ENCODE data around the gene PRRG2. TPM values are rescaled to one million over a fixed set of nuclear protein-coding genes. Genes with fewer than 3 reads are reported as not detected.
A peak's percentile ranks its signal among the peaks of the same experiment; 100 is the strongest.

The PRRG2 gene
- 10 to 100 TPM in 1 of 2 donors, 1 to 10 TPM in 1; 5.1 to 11.7 TPM for total RNA-seq
- 10 to 100 TPM in 1 of 2 donors, 1 to 10 TPM in 1; 9.0 to 10.5 TPM for polyA plus RNA-seq
- long read RNA-seq, donor 1, partial matches to known transcripts, result 0 of 1 reads
- long read RNA-seq, donor 1, other reads (novel, unspliced or antisense), result 0 of 1 reads
- long read RNA-seq, donor 2, partial matches to known transcripts, result 0 of 1 reads
- long read RNA-seq, donor 2, other reads (novel, unspliced or antisense), result 0 of 1 reads
- long read RNA-seq, donor 3, partial matches to known transcripts, result 0 of 2 reads
- long read RNA-seq, donor 3, other reads (novel, unspliced or antisense), result 0 of 2 reads
- long read RNA-seq, donor 4, result 0 reads
- long read RNA-seq, donor 5, result 0 reads

DNA sequence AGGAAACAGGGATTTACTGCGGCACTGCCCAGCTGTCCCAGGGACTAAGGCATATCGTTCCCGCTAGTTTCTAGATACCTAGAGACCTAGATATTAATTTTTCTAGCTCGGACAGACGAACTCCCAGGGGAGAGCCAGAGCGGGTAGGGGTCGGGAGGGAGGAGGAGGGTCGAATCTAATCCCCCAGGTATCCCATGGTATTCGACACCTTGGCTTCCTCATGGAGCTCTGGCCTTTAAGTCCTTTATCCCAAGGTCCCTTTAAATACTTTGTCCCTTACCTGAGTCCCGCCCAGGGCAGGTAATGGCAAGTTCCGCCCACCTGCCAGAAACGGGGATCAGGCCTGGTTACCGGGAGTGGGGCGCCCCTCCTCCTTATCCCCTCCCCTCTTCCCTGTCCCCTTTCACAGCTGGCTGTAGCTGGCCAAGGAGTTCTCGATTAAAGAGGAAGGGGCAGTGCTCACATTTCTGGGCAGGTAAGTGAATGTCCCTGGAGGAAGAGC, at the start of gene PRRG2:
Gene PRRG2, plus strand, starts transcription at position 310 of the 502 bp plus-strand sequence. CDS start 1,904 bp downstream, outside the sequence.
- ATAC-seq (ENCODE audit: insufficient read depth, low FRiP score), result peak; percentile 36
- peak within 1 kb of the TSS; percentile 37 to 55 for H3K27ac ChIP-seq (ENCODE audit: low read depth in 1 of 2, low read length in 1 of 2)

GRCh38 chr19:49533551-49534488, 47.3 kb upstream of the PRRG2 start:
- H3K27ac ChIP-seq (ENCODE audit: low read depth in 1 of 2, low read length in 1 of 2), result no peak overlapping the region

More for the DNA sequence above, at the start of gene PRRG2:
- Histone ChIP-seq H3K4me3 (peak within 1 kb of the TSS; percentile 67), H3K9ac (ENCODE audit: insufficient read depth in 1 of 2, low read length in 2 of 2) (peak within 1 kb of the TSS; percentile 81 to 93), H3K27me3 (ENCODE audit: control insufficient read depth in 3 of 3, insufficient read depth in 3 of 3, low read length in 2 of 3) (no peaks in the 10 kb centered on the region), H3K36me3 (ENCODE audit: control insufficient read depth in 4 of 4, insufficient read depth in 4 of 4, low read length in 4 of 4) (peaks cover 0 to 3% (median 1%) of the 10 kb centered on the region in 4 donors), H3K9me3 (ENCODE audit: control insufficient read depth in 4 of 4, insufficient read depth in 3 of 4, low read length in 3 of 4) (no peaks in the 10 kb centered on the region), H3K4me1 (ENCODE audit: control insufficient read depth in 5 of 5, insufficient read depth in 5 of 5, low read length in 5 of 5) (peaks cover 0 to 15% (median 4%) of the 10 kb centered on the region in 5 donors)
- TF ChIP-seq, protein P1, sequence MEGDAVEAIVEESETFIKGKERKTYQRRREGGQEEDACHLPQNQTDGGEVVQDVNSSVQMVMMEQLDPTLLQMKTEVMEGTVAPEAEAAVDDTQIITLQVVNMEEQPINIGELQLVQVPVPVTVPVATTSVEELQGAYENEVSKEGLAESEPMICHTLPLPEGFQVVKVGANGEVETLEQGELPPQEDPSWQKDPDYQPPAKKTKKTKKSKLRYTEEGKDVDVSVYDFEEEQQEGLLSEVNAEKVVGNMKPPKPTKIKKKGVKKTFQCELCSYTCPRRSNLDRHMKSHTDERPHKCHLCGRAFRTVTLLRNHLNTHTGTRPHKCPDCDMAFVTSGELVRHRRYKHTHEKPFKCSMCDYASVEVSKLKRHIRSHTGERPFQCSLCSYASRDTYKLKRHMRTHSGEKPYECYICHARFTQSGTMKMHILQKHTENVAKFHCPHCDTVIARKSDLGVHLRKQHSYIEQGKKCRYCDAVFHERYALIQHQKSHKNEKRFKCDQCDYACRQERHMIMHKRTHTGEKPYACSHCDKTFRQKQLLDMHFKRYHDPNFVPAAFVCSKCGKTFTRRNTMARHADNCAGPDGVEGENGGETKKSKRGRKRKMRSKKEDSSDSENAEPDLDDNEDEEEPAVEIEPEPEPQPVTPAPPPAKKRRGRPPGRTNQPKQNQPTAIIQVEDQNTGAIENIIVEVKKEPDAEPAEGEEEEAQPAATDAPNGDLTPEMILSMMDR (IDR thresholded peaks at IDR 0.05; ENCODE audit: control extremely low read depth, extremely low read depth), result no peak
- WGBS, 2 donors, result 41 to 48% methylated on average over 15 of the region's 15 CpGs
- DNase-seq, result peak in 2 of 3 donors; percentile 17 to 47

DNA sequence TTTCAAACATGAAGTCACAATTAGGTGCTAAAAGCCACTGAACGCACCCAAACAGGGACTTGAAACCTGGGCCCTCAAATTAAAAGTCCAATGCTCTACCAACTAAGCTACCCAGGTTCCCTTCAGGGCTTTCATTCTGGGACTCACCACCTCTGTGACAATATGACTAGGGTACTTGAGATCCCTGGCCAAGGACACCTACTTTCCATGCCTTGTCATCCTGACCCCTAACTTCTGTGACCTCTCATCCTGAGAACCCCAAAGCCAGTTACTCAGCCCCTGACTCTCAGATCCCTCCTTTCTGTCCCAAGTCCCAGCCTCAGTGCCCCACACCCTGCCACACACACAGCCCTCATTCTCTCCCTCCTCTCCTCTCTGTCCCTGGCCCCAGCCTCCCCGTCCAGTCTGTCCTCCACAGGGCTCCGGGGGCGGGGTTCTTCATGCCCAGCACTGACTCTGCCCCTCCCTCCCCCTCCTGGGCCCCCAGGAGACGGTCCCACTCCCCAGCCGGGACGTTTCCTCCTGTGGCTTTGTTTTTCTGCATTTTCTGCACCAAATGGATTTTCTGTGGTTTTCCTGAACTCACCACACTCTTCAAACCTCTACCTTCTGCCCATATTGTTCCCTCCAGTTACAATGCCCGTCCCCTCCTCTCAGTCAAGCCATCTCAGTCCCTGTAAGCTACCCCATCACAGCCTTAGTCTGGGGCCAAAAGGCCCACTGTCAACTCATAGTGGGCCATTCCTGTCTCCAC, 46.3 kb upstream of the PRRG2 start:
- 29 to 69% methylated on average over 8 of the region's 8 CpGs for WGBS, 2 donors
- no peak overlapping the region for H3K27ac ChIP-seq (ENCODE audit: low read depth in 1 of 2, low read length in 1 of 2)
- peaks cover 0 to 14% (median 11%) of the 10 kb centered on the region in 4 donors for H3K36me3 ChIP-seq (ENCODE audit: control insufficient read depth in 4 of 4, insufficient read depth in 4 of 4, low read length in 4 of 4)
- TF ChIP-seq, protein P1 (IDR thresholded peaks at IDR 0.05; ENCODE audit: control extremely low read depth, extremely low read depth), result no peak
- peaks cover 0 to 10% (median 5%) of the 10 kb centered on the region in 5 donors for H3K4me1 ChIP-seq (ENCODE audit: control insufficient read depth in 5 of 5, insufficient read depth in 5 of 5, low read length in 5 of 5)
- ATAC-seq (ENCODE audit: insufficient read depth, low FRiP score), result no peak
- no peaks in the 10 kb centered on the region for H3K9me3 ChIP-seq (ENCODE audit: control insufficient read depth in 4 of 4, insufficient read depth in 3 of 4, low read length in 3 of 4)
- H3K4me3 ChIP-seq, result no peak overlapping the region
- DNase-seq, result no peak
- no peak overlapping the region for H3K9ac ChIP-seq (ENCODE audit: insufficient read depth in 1 of 2, low read length in 2 of 2)
- H3K27me3 ChIP-seq (ENCODE audit: control insufficient read depth in 3 of 3, insufficient read depth in 3 of 3, low read length in 2 of 3), result no peaks in the 10 kb centered on the region

More at GRCh38 chr19:49533551-49534488, 47.3 kb upstream of the PRRG2 start:
- DNase-seq (peak; percentile 73 to 80 (median 75)), ATAC-seq (ENCODE audit: insufficient read depth, low FRiP score) (peak; percentile 85)
- Histone ChIP-seq H3K9me3 (ENCODE audit: control insufficient read depth in 4 of 4, insufficient read depth in 3 of 4, low read length in 3 of 4) (no peaks in the 10 kb centered on the region), H3K27me3 (ENCODE audit: control insufficient read depth in 3 of 3, insufficient read depth in 3 of 3, low read length in 2 of 3) (no peaks in the 10 kb centered on the region), H3K4me3 (peak overlapping the region; percentile 59), H3K4me1 (ENCODE audit: control insufficient read depth in 5 of 5, insufficient read depth in 5 of 5, low read length in 5 of 5) (peaks cover 0 to 10% (median 5%) of the 10 kb centered on the region in 5 donors), H3K36me3 (ENCODE audit: control insufficient read depth in 4 of 4, insufficient read depth in 4 of 4, low read length in 4 of 4) (peaks cover 0 to 12% (median 9%) of the 10 kb centered on the region in 4 donors), H3K9ac (ENCODE audit: insufficient read depth in 1 of 2, low read length in 2 of 2) (no peak overlapping the region)
- 2 to 4% methylated on average over 82 to 87 of the region's 87 CpGs for WGBS, 2 donors
- TF ChIP-seq, protein P1 (IDR thresholded peaks at IDR 0.05; ENCODE audit: control extremely low read depth, extremely low read depth), result no peak
